H1 (cell line): ENCODE data around the gene ERMN. TPM values are rescaled to one million over a fixed set of nuclear protein-coding genes. Genes with fewer than 3 reads are reported as not detected.

ENCODE experiments used
- ATF2 ChIP-seq: IDR thresholded peaks from 2 replicates; pipeline ENCODE4 v1.6.1; 2012; ENCODE audit warnings: low read length, inconsistent platforms
- CHD7 ChIP-seq: fragments of 300-600 bp; sonication (generic); IDR thresholded peaks from 2 replicates; pipeline ENCODE4 v1.7.1; 2012; ENCODE audit warnings: low read length, moderate library complexity, mild to moderate bottlenecking, inconsistent platforms; ENCODE audit not compliant: insufficient replicate concordance
- EP300 ChIP-seq, 2 experiments: IDR thresholded peaks; 1 replicate in 1 of 2; 2 replicates in 1 of 2; pipeline ENCODE4 v1.6.1; 2011 to 2012; ENCODE audit warnings: low read depth in 2 of 2, low read length in 2 of 2, mild to moderate bottlenecking in 2 of 2, borderline replicate concordance in 1 of 2, inconsistent platforms in 1 of 2, moderate library complexity in 1 of 2
- EZH2 ChIP-seq: fragments of 200-600 bp; sonication (generic); IDR thresholded peaks from 2 replicates; pipeline ENCODE4 v1.7.1; 2012; ENCODE audit warnings: low read depth, mild to moderate bottlenecking, moderate library complexity, low read length, inconsistent platforms; ENCODE audit not compliant: severe bottlenecking
- JUND ChIP-seq: IDR thresholded peaks from 2 replicates; pipeline ENCODE4 v1.6.1; 2011; ENCODE audit warnings: mild to moderate bottlenecking, improper control_type of control experiment, low read length
- PHF8 ChIP-seq: fragments of 200-600 bp; sonication (generic); conservative IDR thresholded peaks from 2 replicates; pipeline ENCODE4 v1.7.1; 2012; ENCODE audit warnings: low read depth, mild to moderate bottlenecking, inconsistent platforms, low read length, moderate library complexity
- POU5F1 ChIP-seq: IDR thresholded peaks from 2 replicates; pipeline ENCODE4 v1.6.1; 2011; ENCODE audit warnings: low read depth, mild to moderate bottlenecking, low read length, moderate library complexity
- TAF1 ChIP-seq: IDR thresholded peaks from 2 replicates; pipeline ENCODE4 v1.6.1; 2011; ENCODE audit warnings: mild to moderate bottlenecking, low read depth, low read length
- polyA plus RNA-seq, 7 experiments: library from polyadenylated mRNA; depleted of rRNA in 3 of 7; stranded (reverse) in 5 of 7; unstranded in 2 of 7; fragments of >200 nt in 5 of 7; fragments of 200-250 nt in 2 of 7; gene quantifications; 1 replicate in 5 of 7; 2 replicates in 1 of 7; 4 replicates in 1 of 7; pipeline versions ENCODE4 v1.2.1 to v1.2.3, GENCODE V29; 2011 to 2013; ENCODE audit warnings: missing spikeins in 2 of 7, mixed read lengths in 2 of 7
- total RNA-seq: library from RNA; stranded (reverse); fragmentation: NEBNext Ultra II Directional; extraction: Animal tissue kit (Norgen Biotek cat#: 25700); gene quantifications from 2 replicates; pipeline ENCODE4 v1.2.1, GENCODE V29; 2021

Gene ERMN
- total and polyA plus RNA-seq, 2 of the 8 experiments (the other 6 are each of a cell fraction or from before 2014, with no cell fraction given), result 0.11 TPM; not detected in 1

GRCh38 chr2:157326698-157327097 is 1.1 kb upstream of the ERMN start (continued):
- no peak for TF ChIP-seq CHD7
- TF ChIP-seq TAF1, result no peak
- no peak for TF ChIP-seq EZH2
- TF ChIP-seq EP300 (IDR thresholded peaks at IDR 0.05; ENCODE audit: borderline replicate concordance in 1 of 2, low read depth in 2 of 2, low read length in 2 of 2), result no peak
- no peak for TF ChIP-seq ATF2
- no peak for TF ChIP-seq PHF8
- no peak for TF ChIP-seq POU5F1
- no peak for TF ChIP-seq JUND
